ENCODE results near the gene LYST. TPM values are rescaled to one million over a fixed set of nuclear protein-coding genes. Genes with fewer than 3 reads are reported as not detected.

Gene LYST
- total RNA-seq, 1 experiment from 2014 or later = 1.0 TPM

Small RNA genes within 50 kb of the gene (small RNA-seq; reads per million reads assigned to genes)
- gene MIR1537 (not detected), gene RNU6-968P (not detected)

Other genes with a start within 250 kb of the LYST start
- 0.13 TPM in 1 of 2 replicates, not detected in the other for gene GNG4, start 217.1 kb downstream of the LYST start, total RNA-seq (2014; rRNA removed; shearing (Covaris generic))
- not detected in 2 replicates for gene NID1, start 198.2 kb upstream of the LYST start, total RNA-seq (2014; rRNA removed; shearing (Covaris generic))

Data from HT-29 (cell line).